ENCODE data around the gene PRICKLE2. TPM values are rescaled to one million over a fixed set of nuclear protein-coding genes. Genes with fewer than 3 reads are reported as not detected.

The PRICKLE2 gene
- polyA plus RNA-seq, 1 donor (not counting 4 experiments of a cell fraction or from before 2014, with no cell fraction given), result 7.8 TPM

GRCh38 chr3:64179249-64179648 lies 46.0 kb downstream of the PRICKLE2 start:
- DNase-seq (ENCODE audit: low read depth, low spot score), result no peak
- Histone ChIP-seq H3K79me2 (ENCODE audit: control insufficient read depth, insufficient read depth, low read length) (no peaks in the 10 kb centered on the region), H3K9ac (ENCODE audit: control insufficient read depth, extremely low read depth, insufficient read depth, low read length) (no peak overlapping the region), H3K27ac (ENCODE audit: control insufficient read depth, insufficient read depth, low read length) (no peak overlapping the region), H3K4me1 (ENCODE audit: control insufficient read depth, extremely low read depth, insufficient read depth, low read length) (peaks cover 26% of the 10 kb centered on the region), H3K4me3 (ENCODE audit: control insufficient read depth in 2 of 3, extremely low read depth in 1 of 3, insufficient read depth in 2 of 3, low read depth in 1 of 3, low read length in 3 of 3) (no peak overlapping the region), H3K27me3 (ENCODE audit: control insufficient read depth, extremely low read depth, insufficient read depth, low read length) (no peaks in the 10 kb centered on the region), H3K9me3 (ENCODE audit: control insufficient read depth, low read depth, low read length) (no peaks in the 10 kb centered on the region), H2AFZ (ENCODE audit: control insufficient read depth, low read length) (no peak overlapping the region), H3K9me1 (ENCODE audit: control insufficient read depth, extremely low read depth, insufficient read depth, low read length) (no peaks in the 10 kb centered on the region), H4K20me1 (ENCODE audit: control insufficient read depth, extremely low read depth, insufficient read depth, low read length) (no peaks in the 10 kb centered on the region), H3K4me2 (ENCODE audit: control insufficient read depth, extremely low read depth, insufficient read depth, low read depth, low read length) (no peak overlapping the region), H3K36me3 (ENCODE audit: control insufficient read depth in 2 of 2, extremely low read depth in 1 of 2, insufficient read depth in 2 of 2, low read length in 2 of 2) (no peaks in the 10 kb centered on the region)
- dilution Hi-C loops (cut with MboI; ENCODE audit: extremely low pct_ligation_motif_present, low sequenced_read_pairs), result no loop called here
- FAIRE-seq, result no peak
- TF ChIP-seq EZH2 (IDR thresholded peaks at IDR 0.05; ENCODE audit: low read length) (no peak), CTCF (optimal IDR thresholded peaks at IDR 0.05 in 1 of 3, IDR thresholded peaks at IDR 0.05 in 1 of 3, conservative IDR thresholded peaks at IDR 0.05 in 1 of 3; ENCODE audit: extremely low read depth in 1 of 3, insufficient read depth in 2 of 3, low read length in 3 of 3) (no peak)

- Histone ChIP-seq H3K4me2 (ENCODE audit: control insufficient read depth, extremely low read depth, insufficient read depth, low read depth, low read length) (no peak overlapping the region), H3K27ac (ENCODE audit: control insufficient read depth, insufficient read depth, low read length) (no peak overlapping the region), H3K4me1 (ENCODE audit: control insufficient read depth, extremely low read depth, insufficient read depth, low read length) (peaks cover 27% of the 10 kb centered on the region), H3K27me3 (ENCODE audit: control insufficient read depth, extremely low read depth, insufficient read depth, low read length) (no peaks in the 10 kb centered on the region), H3K79me2 (ENCODE audit: control insufficient read depth, insufficient read depth, low read length) (no peaks in the 10 kb centered on the region), H3K4me3 (ENCODE audit: control insufficient read depth in 2 of 3, extremely low read depth in 1 of 3, insufficient read depth in 2 of 3, low read depth in 1 of 3, low read length in 3 of 3) (no peak overlapping the region), H3K36me3 (ENCODE audit: control insufficient read depth in 2 of 2, extremely low read depth in 1 of 2, insufficient read depth in 2 of 2, low read length in 2 of 2) (no peaks in the 10 kb centered on the region), H4K20me1 (ENCODE audit: control insufficient read depth, extremely low read depth, insufficient read depth, low read length) (no peaks in the 10 kb centered on the region), H3K9me1 (ENCODE audit: control insufficient read depth, extremely low read depth, insufficient read depth, low read length) (no peaks in the 10 kb centered on the region), H2AFZ (ENCODE audit: control insufficient read depth, low read length) (no peak overlapping the region), H3K9me3 (ENCODE audit: control insufficient read depth, low read depth, low read length) (no peaks in the 10 kb centered on the region), H3K9ac (ENCODE audit: control insufficient read depth, extremely low read depth, insufficient read depth, low read length) (no peak overlapping the region)
- dilution Hi-C loops (cut with MboI; ENCODE audit: extremely low pct_ligation_motif_present, low sequenced_read_pairs), result no loop called here
- TF ChIP-seq EZH2 (IDR thresholded peaks at IDR 0.05; ENCODE audit: low read length) (no peak), CTCF (optimal IDR thresholded peaks at IDR 0.05 in 1 of 3, IDR thresholded peaks at IDR 0.05 in 1 of 3, conservative IDR thresholded peaks at IDR 0.05 in 1 of 3; ENCODE audit: extremely low read depth in 1 of 3, insufficient read depth in 2 of 3, low read length in 3 of 3) (no peak)
- FAIRE-seq, result no peak
- DNase-seq (ENCODE audit: low read depth, low spot score), result no peak
Measured at GRCh38 chr3:64178419-64178818, 46.8 kb downstream of the PRICKLE2 start.
